AG09319 (cell line): ENCODE data around the gene LRRC25.

ENCODE experiments used
- DNase-seq: peaks from one replicate; pipeline ENCODE4 v3.0.0-alpha.2; 2010; ENCODE audit warnings: low read depth; ENCODE audit errors: extremely low read depth
- TF ChIP-seq, protein P1 (sequence below): IDR thresholded peaks from 2 replicates; pipeline ENCODE4 v1.5.1; 2011; ENCODE audit warnings: low read depth, mild to moderate bottlenecking, inconsistent platforms, low read length, moderate library complexity

Gene LRRC25

DNA sequence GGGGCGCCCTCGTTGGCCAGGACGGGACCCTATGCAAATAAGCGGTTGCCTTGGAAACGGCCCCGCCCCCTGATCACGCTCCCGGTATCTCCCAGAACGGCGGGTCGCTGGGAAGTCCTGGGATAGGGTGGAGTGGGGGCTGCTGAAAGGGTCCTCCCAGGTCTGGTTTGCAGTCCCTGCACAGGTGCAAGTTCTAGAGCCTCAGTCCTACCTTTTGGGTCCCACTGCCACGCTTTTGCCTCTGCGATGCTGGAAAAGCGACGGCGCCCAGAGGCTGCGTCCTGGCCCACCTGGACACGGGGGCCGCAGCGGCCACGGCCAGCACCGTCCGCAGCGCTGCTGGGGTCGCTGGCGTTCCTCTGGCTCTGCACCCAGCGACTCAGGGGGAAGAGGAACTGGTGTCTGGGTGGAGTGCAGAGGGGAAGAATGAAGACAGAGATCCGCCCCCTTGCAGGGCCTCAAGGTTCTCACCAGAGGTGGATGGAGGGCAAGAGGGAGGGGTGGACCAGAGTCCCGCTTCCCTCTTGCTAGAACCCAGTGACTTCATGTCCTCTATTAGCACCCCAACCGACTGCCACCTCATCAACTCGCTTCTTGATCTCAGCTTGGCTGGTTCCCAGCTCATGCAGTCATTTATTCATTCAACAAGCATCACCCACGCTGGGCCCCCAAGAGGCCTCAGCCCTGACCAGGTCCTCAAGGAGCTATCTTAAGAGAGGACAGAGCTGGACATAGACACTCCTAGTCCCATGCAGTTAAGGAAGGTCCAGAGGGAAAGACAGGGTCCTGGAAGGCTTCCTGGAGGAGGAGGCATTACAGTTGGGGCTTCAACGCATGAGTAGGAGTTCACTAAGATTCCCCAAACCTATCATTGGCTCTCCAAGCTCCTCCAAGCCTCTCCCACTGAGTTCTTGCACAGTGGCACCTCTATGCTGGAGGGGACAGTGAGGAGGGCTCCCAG, at the start of gene LRRC25:
Gene LRRC25, minus strand, starts transcription at position 381 of the 961 bp plus-strand sequence. CDS start 659 bp downstream, outside the sequence.
- no peak for DNase-seq
- TF ChIP-seq, protein P1, sequence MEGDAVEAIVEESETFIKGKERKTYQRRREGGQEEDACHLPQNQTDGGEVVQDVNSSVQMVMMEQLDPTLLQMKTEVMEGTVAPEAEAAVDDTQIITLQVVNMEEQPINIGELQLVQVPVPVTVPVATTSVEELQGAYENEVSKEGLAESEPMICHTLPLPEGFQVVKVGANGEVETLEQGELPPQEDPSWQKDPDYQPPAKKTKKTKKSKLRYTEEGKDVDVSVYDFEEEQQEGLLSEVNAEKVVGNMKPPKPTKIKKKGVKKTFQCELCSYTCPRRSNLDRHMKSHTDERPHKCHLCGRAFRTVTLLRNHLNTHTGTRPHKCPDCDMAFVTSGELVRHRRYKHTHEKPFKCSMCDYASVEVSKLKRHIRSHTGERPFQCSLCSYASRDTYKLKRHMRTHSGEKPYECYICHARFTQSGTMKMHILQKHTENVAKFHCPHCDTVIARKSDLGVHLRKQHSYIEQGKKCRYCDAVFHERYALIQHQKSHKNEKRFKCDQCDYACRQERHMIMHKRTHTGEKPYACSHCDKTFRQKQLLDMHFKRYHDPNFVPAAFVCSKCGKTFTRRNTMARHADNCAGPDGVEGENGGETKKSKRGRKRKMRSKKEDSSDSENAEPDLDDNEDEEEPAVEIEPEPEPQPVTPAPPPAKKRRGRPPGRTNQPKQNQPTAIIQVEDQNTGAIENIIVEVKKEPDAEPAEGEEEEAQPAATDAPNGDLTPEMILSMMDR, result no peak

DNA sequence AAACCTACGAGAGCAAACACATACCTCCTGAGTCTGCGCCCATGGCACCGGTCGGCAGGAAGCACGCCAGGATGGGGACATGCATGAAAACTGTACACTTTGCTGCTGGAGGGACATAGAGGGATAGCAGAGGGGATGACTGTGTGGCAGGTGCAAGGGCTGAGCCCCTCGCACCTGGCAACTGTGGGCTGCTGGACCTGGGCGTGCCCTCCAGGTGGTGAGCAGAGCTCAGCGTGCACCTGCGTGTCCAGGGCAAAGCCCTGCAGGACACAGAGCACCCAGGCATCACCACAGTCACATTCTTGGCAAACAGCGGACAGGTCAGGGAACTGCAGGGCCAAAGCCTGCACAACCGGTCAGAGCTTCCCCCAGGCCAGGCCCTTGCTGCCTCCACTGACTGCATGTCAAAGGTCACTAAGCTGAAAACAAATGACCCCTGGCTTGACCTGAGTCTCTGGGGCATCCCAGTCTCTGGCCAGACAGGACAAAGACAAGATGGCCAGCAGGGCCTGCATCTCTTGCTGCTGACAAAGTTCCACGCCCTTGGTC, 49.5 kb upstream of the LRRC25 start:
- TF ChIP-seq, protein P1, result no peak
- DNase-seq, result no peak

DNA sequence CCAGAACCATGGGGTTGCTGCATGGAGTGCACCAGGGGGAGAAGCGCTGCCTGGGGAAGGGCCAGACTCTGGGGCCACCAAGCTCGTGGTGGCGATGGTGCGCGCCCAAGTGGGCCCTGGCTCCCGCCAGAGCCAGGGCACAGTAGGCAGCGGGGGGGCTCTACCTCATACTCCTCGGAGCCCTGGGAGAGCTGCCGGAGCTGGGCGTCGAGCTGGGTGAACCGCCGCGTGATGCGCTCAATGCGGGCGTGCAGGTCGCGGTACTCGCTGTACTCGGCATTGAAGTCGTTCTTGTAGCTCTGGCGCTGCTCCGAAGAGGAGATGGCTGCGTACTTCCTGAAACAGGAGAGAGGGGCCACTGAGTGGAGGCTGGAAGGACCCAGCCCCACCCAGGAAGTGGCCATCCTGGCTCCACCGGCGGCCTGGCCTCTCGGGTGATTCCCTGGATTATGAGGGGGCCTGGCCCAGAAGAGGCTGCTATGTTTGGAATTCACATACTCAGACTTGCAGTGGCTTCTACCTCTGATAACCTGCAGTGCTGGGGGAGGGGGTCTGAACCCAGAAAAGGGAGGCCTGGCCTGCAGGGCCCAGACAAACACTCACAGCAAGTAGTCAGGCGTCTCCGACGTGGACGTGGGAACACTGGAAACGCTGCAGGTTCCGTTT, 48.9 kb upstream of the LRRC25 start:
- TF ChIP-seq, protein P1, result no peak

DNA sequence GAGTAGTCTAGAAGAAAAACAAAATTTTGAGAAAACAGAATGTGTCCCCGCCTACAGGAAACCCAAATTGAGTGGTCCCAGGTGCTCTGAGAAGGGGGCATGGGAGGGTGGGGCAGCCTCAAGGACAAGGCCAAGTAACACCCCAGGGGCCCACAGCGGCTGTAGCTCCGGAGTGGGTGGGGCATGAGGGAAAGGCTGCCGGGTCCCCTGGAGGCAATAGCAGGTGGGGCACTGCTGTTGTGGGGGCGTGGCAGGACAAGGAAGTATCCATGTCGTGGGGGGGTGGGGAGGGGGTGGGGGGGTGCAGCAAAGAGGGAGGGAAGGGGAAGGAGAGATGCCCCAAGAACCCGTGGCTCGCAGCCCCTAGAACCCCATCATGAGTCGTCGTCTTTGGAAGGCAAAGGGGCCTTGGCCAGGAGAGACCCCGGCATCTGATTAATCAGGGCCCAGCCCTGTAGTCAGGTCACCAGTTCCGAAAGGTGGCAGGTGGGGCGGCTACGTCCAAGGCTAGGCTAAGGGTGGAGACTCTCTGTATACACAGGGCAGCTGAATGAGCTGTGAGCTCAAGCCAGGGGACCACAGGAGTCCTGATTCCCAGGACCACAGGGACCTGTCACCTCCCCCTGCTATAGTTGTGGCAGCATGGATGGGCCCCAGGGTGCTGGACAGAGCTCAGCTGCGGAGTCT, 48.0 kb upstream of the LRRC25 start:
- TF ChIP-seq, protein P1, result no peak
- DNase-seq, result no peak

More for the DNA sequence above, 48.9 kb upstream of the LRRC25 start:
- no peak for DNase-seq

DNA sequence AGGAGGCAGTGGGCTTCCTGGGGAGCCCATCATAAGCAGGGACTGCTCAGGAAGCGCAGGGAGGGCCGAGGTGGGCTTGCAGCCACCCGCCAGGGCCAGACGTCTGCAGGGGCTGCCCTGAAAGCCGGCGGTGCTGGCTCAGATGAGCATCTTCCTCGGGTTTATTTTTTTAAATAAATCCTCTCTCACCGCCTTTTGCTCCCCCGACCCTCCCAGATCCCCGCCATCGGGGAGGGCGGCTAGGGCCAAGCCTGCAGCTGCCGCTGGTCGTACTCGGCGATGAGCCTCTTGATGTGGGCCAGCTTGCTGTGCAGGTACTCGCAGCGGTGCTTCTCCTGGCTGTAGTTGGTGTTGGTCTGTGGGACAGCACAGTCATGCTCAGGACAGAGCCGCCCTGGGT, 47.1 kb upstream of the LRRC25 start:
- DNase-seq, result no peak
- TF ChIP-seq, protein P1, result no peak

DNA sequence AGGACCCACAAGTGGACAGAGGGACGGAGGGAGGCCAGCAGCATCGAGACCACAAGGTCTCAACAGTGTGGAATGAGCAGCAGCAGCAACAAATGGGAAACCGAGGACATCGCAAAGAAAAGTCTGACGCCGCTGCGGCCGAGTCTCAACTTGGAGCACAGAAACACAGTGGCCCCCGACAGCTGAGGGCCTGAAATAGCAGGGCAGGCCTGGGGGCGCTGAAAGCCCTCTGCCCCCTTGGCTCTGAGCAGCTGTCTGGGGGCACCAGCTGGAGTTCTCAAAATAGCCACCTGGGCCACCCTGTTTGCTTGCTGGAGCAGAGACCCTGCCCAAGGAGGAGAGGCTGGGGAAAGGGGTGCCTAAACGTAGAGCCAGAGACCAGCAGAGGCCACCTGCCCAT, 46.4 kb upstream of the LRRC25 start:
- TF ChIP-seq, protein P1, result no peak
- DNase-seq, result no peak
